Stimulated activated CD4-positive, alpha-beta T cell treated with anti-CD3 and anti-CD28 coated beads, Interleukin-4, amount 100 ng/mL, for 1 hour (primary cell): Measurements from ENCODE around the gene NBPF4.
"Not testable (repeated sequence)": the region's sequence is repeated elsewhere in the genome, so short reads cannot be mapped to it uniquely, and the experiment has no call there.

Experiments
- DNase-seq: peaks from one replicate; pipeline ENCODE4 v3.0.0-alpha.2; 2020

NBPF4 gene

DNA sequence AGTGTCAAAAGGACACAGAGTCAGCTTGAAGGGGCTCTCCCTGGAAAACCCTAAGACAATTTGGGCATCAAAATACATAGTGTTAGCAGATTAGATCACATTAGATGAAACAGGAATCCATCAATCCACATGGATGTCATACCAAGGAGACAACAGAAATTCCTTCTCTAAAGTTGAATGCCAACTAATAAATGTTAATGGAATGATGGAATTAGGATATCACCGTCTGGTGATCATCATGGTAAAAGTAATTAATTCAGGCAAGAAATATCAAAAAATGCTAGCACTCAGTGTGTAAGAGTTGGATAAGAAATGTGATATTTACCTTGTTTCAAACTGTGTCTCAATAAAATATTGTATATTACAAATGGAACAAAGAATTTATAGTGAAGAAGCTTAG lies 32.9 kb downstream of the NBPF4 start:
- no peak for DNase-seq

DNA sequence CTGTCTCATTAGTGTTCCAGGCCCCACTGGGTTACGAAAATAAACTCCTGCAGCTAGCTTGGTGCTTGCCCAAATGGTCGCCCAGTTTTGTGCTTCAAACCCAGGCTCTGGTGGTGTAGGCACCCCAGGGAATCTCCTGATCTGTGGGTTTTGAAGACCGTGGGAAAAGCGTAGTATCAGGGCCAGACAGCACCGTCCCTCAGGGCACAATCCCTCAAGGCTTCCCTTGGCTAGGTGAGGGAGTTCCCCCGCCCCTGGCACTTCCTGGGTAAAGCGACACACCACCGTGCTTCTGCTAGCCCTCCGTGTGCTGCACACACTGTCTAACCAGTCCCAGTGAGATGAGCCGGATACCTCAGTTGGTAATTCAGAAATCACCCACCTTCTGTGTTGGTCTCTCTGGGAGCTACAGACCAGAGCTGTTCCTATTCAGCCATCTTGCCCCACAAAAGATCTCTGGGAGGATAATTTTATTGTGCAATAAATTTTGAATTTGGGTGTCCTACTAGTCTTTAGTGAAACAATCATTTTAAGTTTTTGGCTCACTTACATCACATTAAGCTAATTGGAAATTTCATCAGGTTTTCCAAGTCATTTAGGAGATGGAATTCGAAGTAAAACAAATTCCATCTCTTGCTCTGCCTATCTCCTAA lies 34.3 kb downstream of the NBPF4 start:
- no peak for DNase-seq

DNA sequence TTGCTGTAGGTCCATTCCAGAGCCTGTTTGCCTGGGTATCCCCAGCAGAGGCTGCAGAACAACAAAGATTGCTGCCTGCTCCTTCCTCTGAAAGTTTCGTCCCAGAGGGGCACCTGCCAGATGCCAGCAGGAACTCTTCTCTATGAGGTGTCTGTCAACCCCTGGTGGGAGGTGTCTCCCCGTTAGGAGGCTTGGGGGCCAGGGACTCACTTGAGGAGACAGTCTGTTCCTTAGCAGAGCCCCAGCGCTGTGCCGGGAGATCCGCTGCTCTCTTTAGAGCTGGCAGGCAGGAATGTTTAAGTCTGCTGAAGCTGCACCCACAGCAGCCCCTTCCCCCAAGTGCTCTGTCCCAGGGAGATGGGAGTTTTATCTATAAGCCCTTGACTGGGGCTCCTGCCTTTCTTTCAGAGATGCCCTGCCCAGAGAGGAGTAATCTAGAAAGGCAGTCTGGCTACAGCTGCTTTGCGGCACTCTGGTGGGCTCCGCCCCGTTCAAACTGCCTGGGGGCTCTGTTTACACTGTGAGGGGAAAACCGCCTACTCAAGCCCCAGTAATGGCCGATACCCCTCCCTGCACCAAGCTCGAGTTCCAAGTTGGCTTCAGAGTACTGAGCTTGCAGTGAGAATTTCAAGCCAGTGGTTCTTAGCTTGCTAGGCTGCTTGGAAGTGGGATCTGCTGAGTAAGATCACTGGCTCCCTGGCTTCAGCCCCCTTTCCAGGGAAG lies 35.0 kb downstream of the NBPF4 start:
- no peak for DNase-seq

DNA sequence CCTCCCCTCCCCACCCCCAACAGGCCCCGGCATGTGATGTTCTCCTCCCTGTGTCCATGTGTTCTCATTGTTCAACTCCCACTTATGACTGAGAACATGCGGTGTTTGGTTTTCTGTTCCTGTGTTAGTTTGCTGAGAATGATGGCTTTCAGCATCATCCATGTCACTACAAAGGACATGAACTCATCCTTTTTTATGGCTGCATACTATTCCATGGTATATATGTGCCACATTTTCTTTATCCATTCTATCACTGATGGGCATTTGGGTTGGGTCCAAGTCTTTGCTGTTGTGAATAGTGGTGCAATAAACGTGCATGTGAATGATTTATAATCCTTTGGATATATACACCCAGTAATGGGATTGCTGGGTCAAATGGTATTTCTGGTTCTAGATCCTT lies 40.3 kb downstream of the NBPF4 start:
- DNase-seq, result not testable (repeated sequence)

DNA sequence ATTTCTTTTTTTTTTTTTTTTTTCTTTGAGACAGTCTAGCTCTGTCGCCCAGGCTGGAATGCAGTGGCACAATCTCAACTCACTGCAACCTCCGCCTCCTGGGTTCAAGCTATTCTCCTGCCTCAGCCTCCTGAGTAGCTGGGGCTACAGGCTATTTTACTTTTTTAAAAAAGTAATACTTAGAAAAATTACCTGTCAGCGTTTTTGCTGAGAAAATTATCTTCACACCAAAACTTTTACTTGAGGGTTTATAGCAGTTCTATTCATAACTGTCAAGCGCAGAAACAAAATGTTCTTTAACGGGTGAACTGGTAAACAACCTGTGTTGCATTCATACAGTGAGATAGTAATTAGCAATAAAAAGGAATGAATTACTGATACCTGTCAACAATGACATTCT lies 42.2 kb downstream of the NBPF4 start:
- DNase-seq, result no peak

DNA sequence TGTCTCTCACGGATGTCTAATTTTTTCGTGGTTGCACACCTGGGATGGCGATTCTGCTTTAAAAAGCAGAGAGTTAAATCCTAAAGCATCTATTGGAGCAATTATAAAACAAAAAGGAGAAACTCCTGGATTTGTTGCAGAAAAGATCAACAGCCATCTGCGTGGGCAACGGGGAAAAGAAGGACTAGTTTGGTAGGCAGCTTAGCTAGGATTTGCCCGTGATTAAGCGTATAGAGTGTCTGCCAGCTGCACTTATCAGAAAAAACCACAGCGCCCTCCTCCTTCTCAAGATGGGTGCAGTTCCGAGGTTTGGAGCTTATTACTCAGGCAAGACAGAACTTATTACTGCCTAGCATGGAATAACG lies 43.2 kb downstream of the NBPF4 start:
- peak; percentile 30 for DNase-seq

DNA sequence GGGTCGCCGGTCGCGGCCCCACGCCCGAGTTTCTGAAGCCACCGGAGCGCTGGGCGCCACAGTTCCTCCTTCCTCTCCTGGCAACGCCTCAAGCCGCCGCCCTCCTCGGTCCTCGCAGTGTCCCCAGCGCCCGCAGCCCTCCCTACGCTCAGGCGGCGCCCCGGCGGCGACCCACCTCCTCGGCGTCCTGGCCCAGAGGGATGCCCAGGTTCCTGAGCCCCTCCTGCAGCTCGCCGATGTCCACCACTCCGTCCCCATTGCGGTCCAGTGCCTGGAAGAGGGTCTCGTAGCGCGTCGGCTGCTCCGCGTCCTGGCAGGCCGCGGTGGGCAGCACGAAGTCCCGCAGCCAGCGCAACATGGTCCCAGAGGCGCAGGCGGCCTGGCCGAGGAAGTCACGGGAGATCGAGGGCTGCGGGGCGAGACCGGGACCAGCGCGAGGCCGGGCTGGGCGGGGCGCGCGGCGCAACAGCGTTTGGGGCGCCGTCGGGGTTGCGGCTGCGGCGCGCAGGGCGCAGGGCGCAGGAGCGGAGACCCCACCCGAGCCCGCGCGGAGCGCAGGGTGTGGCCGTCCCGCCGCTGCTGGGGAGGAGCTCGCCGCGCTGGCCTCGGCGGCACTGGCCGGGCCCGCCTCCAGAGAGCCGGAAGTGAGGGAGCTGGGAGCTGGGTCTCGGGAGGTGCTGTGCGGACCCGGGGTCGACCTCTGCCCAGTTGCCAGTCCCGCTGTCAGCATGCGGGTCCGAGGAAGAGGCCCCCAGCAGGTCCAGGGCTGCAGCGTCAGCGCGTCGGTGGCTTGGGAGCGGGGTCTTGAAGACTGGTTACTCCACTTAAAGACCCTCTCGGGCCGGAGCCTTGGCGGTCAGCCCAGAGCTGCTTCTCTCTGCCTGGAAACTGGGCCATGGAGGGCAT lies 43.8 kb downstream of the NBPF4 start, which contains the start of gene SLC25A24:
TSS of gene SLC25A24 (minus strand) at position 563 of the 906 bp plus-strand sequence. CDS start at position 358, 205 bp downstream.
- peak; percentile 68 for DNase-seq

DNA sequence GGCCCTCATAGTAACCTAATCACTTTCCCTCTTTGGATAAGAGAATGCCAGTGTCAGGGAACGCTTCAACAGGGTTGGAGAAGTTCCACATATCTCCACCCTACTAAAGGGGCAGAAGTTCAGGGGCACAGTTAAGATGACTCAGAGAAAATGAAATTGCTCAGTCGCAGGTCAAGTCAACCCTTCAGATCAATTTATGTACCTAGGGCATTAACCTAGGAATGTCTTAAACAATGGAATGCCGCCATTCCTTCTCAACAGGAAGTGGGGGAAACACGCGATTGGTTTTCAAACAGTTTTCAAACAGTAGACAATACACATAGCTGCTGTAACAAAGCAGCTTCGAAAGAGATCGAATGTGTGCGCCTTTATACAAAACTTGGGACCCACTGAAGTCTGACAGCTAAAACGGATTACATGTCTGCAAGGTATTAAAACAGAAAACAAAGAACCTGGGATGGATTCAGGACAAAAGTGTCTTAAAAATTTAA lies 44.6 kb downstream of the NBPF4 start:
- DNase-seq, result no peak

DNA sequence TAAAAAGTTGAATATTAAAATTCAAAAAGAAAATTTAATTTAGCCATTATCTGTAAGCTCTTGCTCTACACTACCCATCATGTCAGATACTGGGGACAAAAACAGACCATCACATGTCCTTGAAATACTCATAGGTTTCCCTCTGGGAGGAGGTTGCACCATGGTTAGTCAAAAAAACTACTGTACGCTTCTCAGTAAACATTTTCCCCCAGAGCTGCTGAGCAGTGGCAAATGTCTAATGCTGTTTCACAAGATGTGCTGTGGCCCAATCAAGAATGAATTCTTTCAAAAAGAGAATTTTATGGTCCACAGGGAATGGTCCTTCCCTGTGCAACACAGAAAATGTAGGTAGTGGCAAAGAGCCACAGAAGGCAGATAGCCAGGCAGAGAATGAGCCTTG lies 49.8 kb downstream of the NBPF4 start:
- DNase-seq, result no peak

DNA sequence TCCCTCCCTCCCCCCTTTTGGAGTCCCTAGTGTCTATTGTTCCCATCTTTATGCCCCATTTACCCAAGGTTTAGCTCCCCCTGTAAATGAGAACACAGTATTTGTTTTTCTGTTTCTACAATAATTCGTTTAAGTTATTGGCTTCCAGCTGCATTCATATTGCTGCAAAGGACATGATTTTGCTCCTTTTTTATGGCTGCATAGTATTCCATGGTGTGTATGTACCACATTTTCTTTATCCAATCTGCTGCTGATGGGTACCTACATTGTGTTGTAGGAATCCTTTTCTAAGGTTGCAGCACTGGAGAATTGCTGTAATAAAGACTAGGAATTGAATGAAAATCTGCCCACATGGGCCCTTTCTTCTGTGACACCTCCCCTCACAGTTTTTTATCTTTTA lies 50.5 kb downstream of the NBPF4 start:
- DNase-seq, result no peak

DNA sequence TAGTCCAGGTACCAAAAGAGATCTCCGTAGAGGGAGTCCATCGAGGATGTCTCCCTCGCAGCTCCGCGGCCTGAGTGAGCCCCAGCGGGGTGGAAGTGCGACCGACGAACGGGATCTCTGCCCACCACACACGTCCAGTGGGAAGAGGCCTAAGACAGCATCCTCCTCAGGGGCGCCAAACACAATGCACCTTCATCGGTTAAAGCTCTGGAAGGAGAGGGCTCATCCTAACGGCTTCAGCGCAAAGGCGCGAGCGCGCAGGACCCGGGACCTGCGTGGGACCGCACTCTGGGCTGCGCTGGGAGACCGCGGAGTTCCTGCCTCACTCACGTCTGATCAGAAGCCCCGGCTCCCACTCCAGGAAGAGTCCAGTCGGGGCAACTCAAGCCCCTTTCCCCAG lies 51.3 kb downstream of the NBPF4 start:
- no peak for DNase-seq

DNA sequence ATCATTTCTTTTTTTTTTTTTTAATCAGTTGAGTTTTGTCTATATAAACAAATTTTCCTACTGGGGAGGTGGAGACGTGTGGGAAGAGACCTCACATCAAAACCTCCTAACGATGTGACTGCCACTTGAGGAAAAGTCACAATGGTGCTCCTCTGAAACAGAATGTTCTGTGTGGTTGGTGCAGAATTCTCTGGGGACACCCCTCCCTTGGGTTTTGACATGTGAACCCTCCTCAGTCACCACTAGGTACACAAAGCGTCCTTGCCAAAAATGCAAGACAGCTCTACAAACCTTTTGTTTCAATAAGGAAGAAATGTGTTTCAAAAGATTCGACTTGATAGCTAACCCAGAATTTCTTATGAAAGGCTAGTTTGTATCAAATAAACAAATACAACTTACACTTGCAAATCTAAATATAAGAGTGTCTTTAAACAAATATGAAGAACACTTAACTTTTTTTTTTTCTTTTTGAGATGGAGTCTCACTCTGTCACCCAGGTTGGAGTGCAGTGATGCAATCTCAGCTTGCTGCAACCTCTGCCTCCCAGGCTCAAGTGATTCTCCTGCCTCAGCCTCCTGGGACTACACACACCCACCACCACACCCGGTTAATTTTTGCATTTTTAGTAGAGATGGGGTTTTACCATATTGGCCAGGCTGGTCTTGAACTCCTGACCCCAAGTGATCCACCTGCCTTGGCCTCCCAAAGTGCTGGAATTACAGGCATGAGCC lies 53.0 kb downstream of the NBPF4 start:
- no peak for DNase-seq

DNA sequence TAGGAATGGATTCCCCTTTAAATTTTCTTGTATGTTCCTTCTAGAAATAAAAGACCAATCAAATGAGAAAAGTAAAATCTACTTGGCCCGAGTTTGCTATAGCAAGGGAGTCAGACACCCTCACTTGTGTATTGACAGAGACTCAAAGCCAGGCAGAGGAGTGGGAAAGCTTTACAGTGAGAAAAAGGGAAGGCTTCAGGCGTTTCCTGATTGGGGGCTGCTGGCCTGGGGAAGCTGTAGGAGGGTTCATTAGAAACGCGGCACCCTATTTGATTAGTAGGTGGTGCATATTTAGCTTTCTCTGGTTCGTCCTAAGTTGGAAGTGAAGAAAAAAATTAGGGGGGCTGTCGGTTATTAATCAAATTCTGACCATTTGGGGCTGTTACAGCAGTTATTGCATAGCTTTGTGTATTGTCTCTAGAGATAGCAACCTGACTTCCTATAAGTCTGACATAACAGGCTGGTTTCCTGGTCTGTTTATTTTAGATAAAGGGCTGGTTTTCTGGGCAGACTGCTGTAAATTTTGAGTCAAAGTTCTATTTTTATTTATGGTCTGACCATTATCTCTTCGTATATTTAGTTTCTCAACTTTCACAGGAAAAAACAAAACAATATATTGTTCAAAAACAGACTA lies 53.8 kb downstream of the NBPF4 start:
- DNase-seq, result no peak

DNA sequence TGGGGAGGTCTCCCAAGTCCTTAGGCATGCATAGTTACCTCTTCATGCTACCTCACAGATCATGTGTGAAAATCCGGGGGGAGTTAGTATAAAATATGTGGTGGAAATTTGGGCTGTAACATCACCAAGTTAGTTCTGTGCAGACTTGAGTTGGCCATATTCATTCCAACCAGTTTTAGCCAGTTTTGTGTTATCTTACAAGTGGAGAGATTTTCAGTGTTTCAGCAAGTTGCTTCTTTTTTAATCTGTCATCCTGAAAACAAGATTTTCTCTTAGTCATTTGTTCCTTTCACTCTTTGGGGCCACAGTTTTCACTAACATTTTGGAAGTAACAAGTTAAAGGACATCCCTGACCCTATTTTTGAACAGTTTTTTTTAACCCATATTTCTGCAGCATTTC lies 55.1 kb downstream of the NBPF4 start:
- DNase-seq, result no peak

DNA sequence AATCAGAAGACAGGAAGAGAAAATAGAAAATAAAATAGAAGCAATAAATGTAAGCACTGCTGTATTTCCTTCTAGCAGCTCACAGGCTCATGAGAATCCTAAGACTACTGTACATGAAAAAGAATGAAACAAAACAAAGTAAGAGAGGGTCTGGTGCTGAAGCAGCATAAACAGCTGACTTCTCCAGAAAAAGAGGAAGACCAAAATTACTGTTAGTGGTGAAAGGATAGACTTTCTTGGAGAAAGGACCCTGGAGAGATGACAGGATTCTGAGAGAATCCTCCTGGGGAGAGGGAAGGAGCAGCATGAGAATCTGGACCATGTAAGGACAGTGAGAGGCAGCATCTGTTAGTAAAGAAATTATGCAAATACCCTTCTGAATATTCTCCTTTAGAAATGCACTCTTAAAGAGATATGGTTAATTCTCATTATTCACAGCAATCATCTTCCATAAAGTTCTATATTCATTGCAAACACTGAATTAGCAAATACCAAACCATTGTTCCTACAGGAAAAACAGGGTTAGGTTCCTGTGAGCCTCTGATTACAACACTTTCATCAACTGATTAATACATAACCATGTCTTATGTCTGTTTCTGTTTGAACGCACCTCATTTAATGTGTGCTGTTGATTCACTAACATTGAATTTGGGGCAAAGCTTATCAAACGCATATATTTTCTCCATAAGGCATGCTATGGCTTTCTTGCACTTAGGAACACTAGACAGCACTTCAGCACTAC lies 60.7 kb downstream of the NBPF4 start:
- no peak for DNase-seq

DNA sequence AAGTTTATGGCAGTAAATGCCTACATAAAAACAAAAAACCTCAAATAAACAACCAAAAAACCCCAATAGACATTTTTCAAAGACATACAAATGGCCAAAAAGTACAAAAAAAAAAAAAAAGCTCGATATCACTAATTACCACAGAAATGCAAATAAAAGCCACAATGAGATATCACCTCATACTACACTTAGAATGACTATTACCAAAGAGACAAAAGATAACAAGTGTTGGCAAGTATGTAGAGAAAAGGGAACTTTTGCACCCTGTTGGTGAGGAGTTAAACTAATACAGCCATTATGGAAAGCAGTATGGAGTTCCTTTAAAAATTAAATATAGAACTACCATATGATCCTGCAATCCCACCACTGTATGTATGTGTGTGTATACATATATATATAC lies 64.9 kb downstream of the NBPF4 start:
- DNase-seq, result no peak
